RWPE2 (cell line): ENCODE measurements around the gene PLEKHD1.

Source experiments
- ATAC-seq: fragments of 200-7000 bp; cut with Tn5 transposase; 3 replicates; pipeline ENCODE4 v1.9.1; 2021; ENCODE audit warnings: low read depth
- DNase-seq: peaks from one replicate; pipeline ENCODE4 v3.0.0-alpha.2; 2020; ENCODE audit warnings: low spot score
- H3K27ac ChIP-seq: fragments of 450-650 bp; 2 replicates; pipeline ENCODE4 v1.5.1; 2017; ENCODE audit warnings: mild to moderate bottlenecking; ENCODE audit not compliant: poor library complexity, severe bottlenecking
- H3K27me3 ChIP-seq: fragments of 250-450 bp; sonication (Bioruptor Pico); 2 replicates; pipeline ENCODE4 v1.5.1; 2021; ENCODE audit warnings: mild to moderate bottlenecking, moderate library complexity; ENCODE audit not compliant: insufficient read depth, poor library complexity, severe bottlenecking
- H3K36me3 ChIP-seq: fragments of 250-450 bp; sonication (Bioruptor Pico); 2 replicates; pipeline ENCODE4 v1.5.1; 2020; ENCODE audit warnings: low read depth, mild to moderate bottlenecking, moderate library complexity
- H3K4me1 ChIP-seq: fragments of 250-450 bp; sonication (Bioruptor Pico); 2 replicates; pipeline ENCODE4 v1.5.1; 2021; ENCODE audit warnings: mild to moderate bottlenecking, moderate library complexity; ENCODE audit not compliant: insufficient read depth, poor library complexity, severe bottlenecking
- H3K4me3 ChIP-seq: fragments of 250-450 bp; sonication (Bioruptor Pico); 2 replicates; pipeline ENCODE4 v1.5.1; 2021; ENCODE audit warnings: mild to moderate bottlenecking, moderate library complexity; ENCODE audit not compliant: severe bottlenecking
- H3K9me3 ChIP-seq: fragments of 250-450 bp; sonication (Bioruptor Pico); 2 replicates; pipeline ENCODE4 v1.5.1; 2021; ENCODE audit warnings: mild to moderate bottlenecking, moderate library complexity; ENCODE audit not compliant: severe bottlenecking
- CTCF ChIP-seq: fragments of 450-650 bp; IDR thresholded peaks from one replicate; pipeline ENCODE4 v1.5.1; 2017; ENCODE audit warnings: mild to moderate bottlenecking, moderate library complexity; ENCODE audit not compliant: poor library complexity, severe bottlenecking

Gene PLEKHD1

GRCh38 chr14:69499436-69499835 is 14.9 kb downstream of the PLEKHD1 start:
- Histone ChIP-seq H3K27ac (no peak overlapping the region), H3K4me3 (no peak overlapping the region), H3K36me3 (no peaks in the 10 kb centered on the region), H3K27me3 (no peaks in the 10 kb centered on the region), H3K4me1 (no peaks in the 10 kb centered on the region), H3K9me3 (no peaks in the 10 kb centered on the region)
- no peak for TF ChIP-seq CTCF
- DNase-seq, result peak; percentile 41
- no peak for ATAC-seq

GRCh38 chr14:69500096-69500495 is 15.6 kb downstream of the PLEKHD1 start:
- H3K9me3 ChIP-seq, result no peaks in the 10 kb centered on the region
- no peak for ATAC-seq
- peak; percentile 44 for DNase-seq
- no peaks in the 10 kb centered on the region for H3K36me3 ChIP-seq
- TF ChIP-seq CTCF, result no peak
- no peak overlapping the region for H3K4me3 ChIP-seq
- no peaks in the 10 kb centered on the region for H3K4me1 ChIP-seq
- no peaks in the 10 kb centered on the region for H3K27me3 ChIP-seq
- H3K27ac ChIP-seq, result no peak overlapping the region

GRCh38 chr14:69500736-69501135 is 16.2 kb downstream of the PLEKHD1 start:
- Histone ChIP-seq H3K27ac (no peak overlapping the region), H3K4me1 (no peaks in the 10 kb centered on the region), H3K9me3 (no peaks in the 10 kb centered on the region), H3K4me3 (no peak overlapping the region), H3K27me3 (no peaks in the 10 kb centered on the region), H3K36me3 (no peaks in the 10 kb centered on the region)
- TF ChIP-seq CTCF, result no peak
- ATAC-seq (peak; percentile 20; the same call in 1 of the 3 replicates), DNase-seq (peak; percentile 45)

- ATAC-seq, result no peak
- Histone ChIP-seq H3K27me3 (no peaks in the 10 kb centered on the region), H3K27ac (no peak overlapping the region), H3K4me3 (no peak overlapping the region), H3K4me1 (no peaks in the 10 kb centered on the region), H3K36me3 (no peaks in the 10 kb centered on the region), H3K9me3 (no peaks in the 10 kb centered on the region)
- no peak for TF ChIP-seq CTCF
- no peak for DNase-seq
Measured at GRCh38 chr14:69501423-69501838, 16.9 kb downstream of the PLEKHD1 start.

- H3K9me3 ChIP-seq, result no peaks in the 10 kb centered on the region
- ATAC-seq (no peak), DNase-seq (peak; percentile 9)
- TF ChIP-seq CTCF, result no peak
- H3K27ac ChIP-seq, result no peak overlapping the region
- no peak overlapping the region for H3K4me3 ChIP-seq
- H3K36me3 ChIP-seq, result no peaks in the 10 kb centered on the region
- no peaks in the 10 kb centered on the region for H3K4me1 ChIP-seq
- no peaks in the 10 kb centered on the region for H3K27me3 ChIP-seq
Measured at GRCh38 chr14:69504775-69505174, 20.2 kb downstream of the PLEKHD1 start.
